Measurements from ENCODE around the gene CRLF2.
"Not testable (repeated sequence)": the region's sequence is repeated elsewhere in the genome, so short reads cannot be mapped to it uniquely, and the experiment has no call there.

The CRLF2 gene, protein sequence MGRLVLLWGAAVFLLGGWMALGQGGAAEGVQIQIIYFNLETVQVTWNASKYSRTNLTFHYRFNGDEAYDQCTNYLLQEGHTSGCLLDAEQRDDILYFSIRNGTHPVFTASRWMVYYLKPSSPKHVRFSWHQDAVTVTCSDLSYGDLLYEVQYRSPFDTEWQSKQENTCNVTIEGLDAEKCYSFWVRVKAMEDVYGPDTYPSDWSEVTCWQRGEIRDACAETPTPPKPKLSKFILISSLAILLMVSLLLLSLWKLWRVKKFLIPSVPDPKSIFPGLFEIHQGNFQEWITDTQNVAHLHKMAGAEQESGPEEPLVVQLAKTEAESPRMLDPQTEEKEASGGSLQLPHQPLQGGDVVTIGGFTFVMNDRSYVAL

GRCh38 chrX:1212532-1212931 is at the start of gene CRLF2:
Gene CRLF2 (minus strand): TSS chrX:1212649. CDS start chrX:1212634, 15 bp downstream.
- DNase-seq, result no peak

- DNase-seq, result not testable (repeated sequence)
Measured at GRCh38 chrX:1261771-1262170, 49.3 kb upstream of the CRLF2 start.

- no peak for DNase-seq
Measured at GRCh38 chrX:1261285-1261684, 48.8 kb upstream of the CRLF2 start.

DNA sequence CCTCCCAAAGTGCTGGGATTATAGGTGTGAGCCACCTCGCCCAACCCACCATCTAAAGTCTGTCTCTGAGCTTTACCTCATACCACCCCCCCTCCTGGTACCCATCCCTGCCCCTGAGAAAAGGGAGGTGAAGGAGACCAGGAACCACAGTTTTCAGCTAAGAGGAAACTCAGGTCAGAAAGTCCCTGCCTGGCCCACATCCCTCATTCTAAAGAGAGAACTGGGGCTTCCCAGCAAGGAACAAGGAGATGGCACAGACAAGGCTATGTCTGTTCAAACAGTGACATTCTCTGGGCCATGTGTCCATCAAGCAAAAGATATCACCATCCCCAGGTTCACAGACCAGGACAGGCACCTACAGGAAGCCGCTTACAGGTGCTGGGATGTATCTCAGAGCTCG is 40.4 kb upstream of the CRLF2 start:
- no peak for DNase-seq

DNA sequence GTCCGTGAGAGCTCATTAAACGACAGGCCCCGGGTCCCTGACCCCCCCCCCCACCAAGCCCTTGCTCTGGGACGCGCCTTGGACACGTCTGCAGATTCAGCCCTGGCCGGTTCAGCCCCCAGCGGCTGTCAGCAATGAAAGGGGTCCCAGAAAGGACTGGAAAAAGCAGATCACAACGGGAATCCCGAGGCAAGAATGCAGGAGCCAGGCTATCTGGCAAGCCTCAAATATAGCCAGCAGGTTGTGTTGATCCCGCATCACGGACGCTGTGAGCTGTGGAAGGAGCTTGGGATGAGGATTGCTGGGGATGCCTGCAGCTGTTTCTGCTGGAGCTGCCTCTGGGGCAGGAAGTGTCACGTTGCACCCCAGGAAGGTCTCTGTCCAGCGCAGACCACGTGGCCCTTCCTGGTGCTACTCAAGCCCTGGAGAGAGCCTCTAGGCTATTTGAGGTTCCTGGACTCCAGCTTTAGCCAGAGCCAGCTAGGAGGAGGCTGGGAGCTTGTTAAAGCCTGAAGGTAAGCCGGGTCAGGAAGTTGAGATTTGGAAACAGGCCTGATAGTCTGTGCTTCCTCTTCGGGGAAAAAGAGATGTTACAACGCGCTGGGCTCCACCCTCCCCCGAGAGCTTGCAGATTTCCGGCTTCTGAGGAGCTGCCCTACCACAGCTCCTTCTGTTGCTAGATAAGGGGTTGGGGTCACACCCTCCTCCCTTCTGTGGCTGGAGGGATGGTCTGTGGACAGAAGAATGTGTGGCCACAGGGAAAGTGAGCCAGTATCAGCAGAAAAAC is 36.8 kb upstream of the CRLF2 start:
- no peak for DNase-seq

DNA sequence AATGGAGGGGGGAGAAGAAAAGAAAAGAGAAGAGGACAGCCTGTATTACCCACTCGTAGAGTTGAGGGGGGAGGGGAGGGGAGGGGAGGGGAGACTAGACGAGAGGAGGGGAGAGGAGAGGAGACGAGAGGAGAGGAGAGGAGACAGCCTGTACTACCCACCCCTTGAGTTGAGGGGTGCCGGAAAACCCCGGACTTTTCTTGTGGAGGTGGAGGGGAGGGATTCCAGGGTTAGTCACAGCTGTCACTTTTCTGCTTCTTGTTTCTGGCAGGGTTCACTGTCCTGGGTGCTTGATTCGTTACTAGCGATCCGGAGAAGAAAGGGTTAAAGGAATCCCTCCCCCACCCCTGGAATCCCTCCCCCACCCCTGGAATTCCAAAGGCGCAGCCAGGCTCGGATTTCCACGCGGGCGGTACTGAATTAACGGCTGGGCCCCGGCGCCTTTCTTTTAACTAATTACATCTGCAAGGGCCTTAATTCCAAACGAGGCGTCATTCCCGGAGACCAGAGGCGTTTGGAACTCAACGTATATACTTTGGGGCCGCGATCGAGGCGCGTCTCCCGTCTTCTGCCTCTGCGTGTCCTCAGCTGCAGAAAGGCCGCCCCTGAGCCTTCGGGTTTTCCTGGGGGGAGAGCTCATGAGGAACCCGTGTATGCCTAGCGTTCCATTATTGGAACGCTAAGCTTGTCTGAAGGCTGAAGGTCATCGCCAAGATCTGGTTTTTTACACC is 36.0 kb upstream of the CRLF2 start:
- peak; percentile 30 for DNase-seq

GRCh38 chrX:1246816-1247215 is 34.4 kb upstream of the CRLF2 start:
- DNase-seq, result peak; percentile 43

GRCh38 chrX:1244164-1245076 is 32.0 kb upstream of the CRLF2 start:
- DNase-seq, result peak; percentile 32

GRCh38 chrX:1242891-1243402 is 30.5 kb upstream of the CRLF2 start:
- DNase-seq, result no peak

DNA sequence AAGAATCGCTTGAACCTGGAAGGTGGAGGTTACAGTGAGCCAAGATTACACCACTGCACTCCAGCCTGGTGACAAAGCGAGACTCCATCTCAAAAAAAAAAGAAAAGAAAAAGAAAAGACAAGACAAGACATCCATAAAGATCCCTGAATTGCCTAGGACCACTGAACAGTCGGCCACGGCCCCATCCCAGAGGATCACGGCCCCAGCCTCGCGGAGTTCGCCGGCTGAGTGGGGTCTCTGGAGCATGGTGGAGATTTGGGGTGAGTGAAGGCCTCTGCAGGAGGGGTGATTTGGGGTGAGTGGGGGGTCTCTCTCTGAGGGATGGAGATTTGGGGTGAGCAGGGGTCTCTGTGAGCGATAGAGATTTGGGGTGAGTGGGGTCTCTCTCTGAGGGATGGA is 28.1 kb upstream of the CRLF2 start:
- not testable (repeated sequence) for DNase-seq

- DNase-seq, result no peak
Measured at GRCh38 chrX:1239681-1240142, 27.3 kb upstream of the CRLF2 start.

- no peak for DNase-seq
Measured at GRCh38 chrX:1231850-1232465, 19.5 kb upstream of the CRLF2 start.

DNA sequence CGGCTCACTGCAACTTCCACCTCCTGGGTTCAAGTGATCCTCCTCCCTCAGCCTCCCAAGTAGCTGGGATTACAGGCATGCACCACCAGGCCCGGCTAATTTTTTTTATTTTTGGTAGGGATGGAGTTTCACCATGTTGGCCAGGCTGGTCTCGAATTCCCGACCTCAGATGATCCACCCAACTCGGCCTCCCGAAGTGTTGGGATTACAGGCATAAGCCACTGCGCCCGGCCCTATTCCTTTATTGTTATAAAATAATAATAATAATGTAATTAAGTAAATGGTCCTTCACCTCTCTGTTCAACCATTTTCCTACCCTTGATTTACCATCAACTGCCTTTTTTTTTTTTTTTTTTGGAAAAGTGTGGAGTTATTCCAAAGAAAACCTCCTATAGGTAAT is 15.7 kb upstream of the CRLF2 start:
- DNase-seq, result not testable (repeated sequence)

DNA sequence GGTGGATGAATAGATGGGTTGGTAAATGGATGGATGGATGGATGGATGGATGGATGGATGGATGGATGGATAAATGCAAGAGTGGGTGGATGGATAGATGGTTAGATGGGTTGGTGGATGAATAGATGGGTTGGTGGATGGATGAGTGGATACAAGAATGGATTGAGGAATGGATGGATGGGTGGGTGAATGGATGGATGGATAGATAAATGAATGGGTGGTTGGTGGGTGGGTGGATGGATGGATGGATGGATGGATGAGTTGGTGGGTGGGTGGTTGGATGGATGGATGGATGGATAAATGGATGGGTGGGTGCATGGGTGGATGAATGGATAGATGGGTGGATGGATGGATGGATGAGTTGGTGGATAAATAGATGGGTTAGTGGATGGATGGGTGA is 13.8 kb upstream of the CRLF2 start:
- DNase-seq, result no peak

- DNase-seq, result no peak
Measured at GRCh38 chrX:1224954-1225353, 12.5 kb upstream of the CRLF2 start.

DNA sequence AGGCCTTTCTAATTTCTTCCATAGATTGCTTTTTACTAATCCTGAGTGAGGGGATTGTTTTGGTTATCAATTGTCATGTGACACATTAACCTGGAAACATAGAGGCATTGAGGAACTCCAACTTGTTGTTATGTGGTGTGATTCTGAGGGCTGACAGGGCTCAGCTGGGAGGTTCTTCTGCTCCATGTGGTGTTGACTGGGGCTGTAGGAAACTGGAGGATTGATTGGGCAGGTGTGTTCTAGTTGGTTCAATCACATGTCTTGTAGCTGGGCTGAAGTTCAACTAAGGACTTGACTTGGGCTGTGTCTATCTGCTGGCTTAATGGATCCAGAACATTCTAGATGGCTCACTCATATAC is 10.8 kb upstream of the CRLF2 start:
- DNase-seq, result no peak

- DNase-seq, result no peak
Measured at GRCh38 chrX:1222531-1223241, 10.2 kb upstream of the CRLF2 start.

GRCh38 chrX:1221296-1221845 is 8.9 kb upstream of the CRLF2 start:
- DNase-seq, result no peak

DNA sequence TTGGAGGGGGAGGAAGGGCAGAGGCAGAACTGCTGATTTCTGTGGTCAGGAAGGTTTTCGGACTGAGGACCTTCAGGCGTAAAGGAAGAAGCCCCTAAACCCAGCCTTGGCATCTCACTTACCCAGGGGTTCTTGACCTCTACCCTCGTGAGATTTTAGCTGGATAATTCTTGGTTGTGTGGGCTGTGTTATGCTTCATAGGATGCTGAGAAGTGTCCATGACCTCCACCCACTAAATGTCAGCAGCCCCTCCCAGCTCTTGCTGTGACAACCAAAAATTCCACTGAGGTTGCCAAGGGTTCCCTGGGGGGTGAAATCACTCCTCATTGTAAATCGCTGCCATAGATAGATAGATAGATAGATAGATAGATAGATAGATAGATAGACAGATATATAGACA is 5.8 kb upstream of the CRLF2 start:
- DNase-seq, result no peak

- no peak for DNase-seq
Measured at GRCh38 chrX:1215123-1215823, 2.8 kb upstream of the CRLF2 start.
